DMS153 (cell line): ENCODE results near the gene SNRPD3.
A peak's percentile ranks its signal among the peaks of the same experiment; 100 is the strongest.

Source experiments
- DNase-seq: peaks from one replicate; lab custom pipeline; 2025; lab: John Stamatoyannopoulos, UW

The SNRPD3 gene

GRCh38 chr22:24567668-24568067 is 11.9 kb downstream of the SNRPD3 start:
- DNase-seq, result no peak

- DNase-seq, result no peak
These were observed 15.5 kb downstream of the SNRPD3 start for GRCh38 chr22:24571266-24571665.

- no peak for DNase-seq
These were observed 21.0 kb downstream of the SNRPD3 start for GRCh38 chr22:24576778-24577177.

- DNase-seq, result peak; percentile 34
These were observed 22.8 kb downstream of the SNRPD3 start for GRCh38 chr22:24578355-24579257.

GRCh38 chr22:24579258-24579601 is 23.4 kb downstream of the SNRPD3 start:
- no peak for DNase-seq

GRCh38 chr22:24580276-24580675 is 24.5 kb downstream of the SNRPD3 start:
- no peak for DNase-seq

GRCh38 chr22:24582056-24582814 is 26.4 kb downstream of the SNRPD3 start:
- DNase-seq, result no peak

GRCh38 chr22:24583221-24584165 is 27.7 kb downstream of the SNRPD3 start:
- DNase-seq, result peak; percentile 69

GRCh38 chr22:24584166-24584790 is 28.5 kb downstream of the SNRPD3 start:
- no peak for DNase-seq

GRCh38 chr22:24584871-24585411 is 29.1 kb downstream of the SNRPD3 start:
- no peak for DNase-seq

GRCh38 chr22:24585461-24585860 is 29.7 kb downstream of the SNRPD3 start:
- no peak for DNase-seq

GRCh38 chr22:24585927-24586546 is 30.2 kb downstream of the SNRPD3 start:
- no peak for DNase-seq

- DNase-seq, result no peak
These were observed 31.5 kb downstream of the SNRPD3 start for GRCh38 chr22:24587251-24587650.

- no peak for DNase-seq
These were observed 32.1 kb downstream of the SNRPD3 start for GRCh38 chr22:24587948-24588347.

GRCh38 chr22:24588381-24588756 is 32.6 kb downstream of the SNRPD3 start:
- no peak for DNase-seq

GRCh38 chr22:24588757-24589481 is 33.1 kb downstream of the SNRPD3 start:
- DNase-seq, result no peak

GRCh38 chr22:24589518-24590030 is 33.8 kb downstream of the SNRPD3 start:
- DNase-seq, result no peak

- no peak for DNase-seq
These were observed 34.9 kb downstream of the SNRPD3 start for GRCh38 chr22:24590596-24591173.

- no peak for DNase-seq
These were observed 35.6 kb downstream of the SNRPD3 start for GRCh38 chr22:24591286-24591830.
